ENCODE results near the gene ZFC3H1.

DNA sequence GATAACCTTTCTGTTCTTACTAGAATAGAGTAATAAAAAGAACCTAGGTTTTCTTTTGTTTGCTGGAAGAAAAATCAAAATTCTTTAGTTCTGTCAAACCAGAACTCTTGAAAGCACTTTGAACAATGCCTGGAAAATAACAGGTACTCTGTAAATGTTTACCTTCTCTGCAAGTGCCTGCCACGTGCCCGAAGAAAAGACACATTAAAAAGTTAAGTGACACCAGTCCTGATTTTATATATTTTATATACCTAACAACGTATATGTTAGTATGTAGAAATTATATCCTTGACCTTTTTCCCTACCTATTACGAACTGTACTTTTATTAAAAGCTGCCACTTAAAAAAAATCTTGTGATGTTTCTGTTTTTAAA, 1.4 kb upstream of the ZFC3H1 start:
- TF ChIP-seq, protein P1, sequence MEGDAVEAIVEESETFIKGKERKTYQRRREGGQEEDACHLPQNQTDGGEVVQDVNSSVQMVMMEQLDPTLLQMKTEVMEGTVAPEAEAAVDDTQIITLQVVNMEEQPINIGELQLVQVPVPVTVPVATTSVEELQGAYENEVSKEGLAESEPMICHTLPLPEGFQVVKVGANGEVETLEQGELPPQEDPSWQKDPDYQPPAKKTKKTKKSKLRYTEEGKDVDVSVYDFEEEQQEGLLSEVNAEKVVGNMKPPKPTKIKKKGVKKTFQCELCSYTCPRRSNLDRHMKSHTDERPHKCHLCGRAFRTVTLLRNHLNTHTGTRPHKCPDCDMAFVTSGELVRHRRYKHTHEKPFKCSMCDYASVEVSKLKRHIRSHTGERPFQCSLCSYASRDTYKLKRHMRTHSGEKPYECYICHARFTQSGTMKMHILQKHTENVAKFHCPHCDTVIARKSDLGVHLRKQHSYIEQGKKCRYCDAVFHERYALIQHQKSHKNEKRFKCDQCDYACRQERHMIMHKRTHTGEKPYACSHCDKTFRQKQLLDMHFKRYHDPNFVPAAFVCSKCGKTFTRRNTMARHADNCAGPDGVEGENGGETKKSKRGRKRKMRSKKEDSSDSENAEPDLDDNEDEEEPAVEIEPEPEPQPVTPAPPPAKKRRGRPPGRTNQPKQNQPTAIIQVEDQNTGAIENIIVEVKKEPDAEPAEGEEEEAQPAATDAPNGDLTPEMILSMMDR (IDR thresholded peaks at IDR 0.05; ENCODE audit: extremely low read depth in 1 of 2, insufficient read depth in 1 of 2, low read depth in 1 of 2, low read length in 2 of 2), result no peak
- TF ChIP-seq POLR2A (IDR thresholded peaks at IDR 0.05; ENCODE audit: low read depth, low read length) (no peak), GATA2 (IDR thresholded peaks at IDR 0.05; ENCODE audit: insufficient read depth, insufficient read length, low read depth, low read length) (no peak), EZH2 (IDR thresholded peaks at IDR 0.05; ENCODE audit: borderline replicate concordance, low read depth, low read length, severe bottlenecking) (no peak), POLR2AphosphoS5 (IDR thresholded peaks at IDR 0.05; ENCODE audit: insufficient read depth, low read depth, low read length) (no peak), JUN (IDR thresholded peaks at IDR 0.05; ENCODE audit: borderline replicate concordance, insufficient read depth, insufficient read length, low read depth) (no peak), MYC (IDR thresholded peaks at IDR 0.05; ENCODE audit: low read depth, low read length) (no peak)
- TF ChIP-seq, protein P2, sequence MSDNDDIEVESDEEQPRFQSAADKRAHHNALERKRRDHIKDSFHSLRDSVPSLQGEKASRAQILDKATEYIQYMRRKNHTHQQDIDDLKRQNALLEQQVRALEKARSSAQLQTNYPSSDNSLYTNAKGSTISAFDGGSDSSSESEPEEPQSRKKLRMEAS (IDR thresholded peaks at IDR 0.05; ENCODE audit: insufficient read depth, insufficient read length), result no peak
